GM12878 (cell line): ENCODE measurements around the gene EEF2K. TPM values are rescaled to one million over a fixed set of nuclear protein-coding genes. Genes with fewer than 3 reads are reported as not detected.
"Not testable (repeated sequence)": the region's sequence is repeated elsewhere in the genome, so short reads cannot be mapped to it uniquely, and the experiment has no call there.

Experiments
- ATAC-seq: fragments of 200-7000 bp; cut with Tn5 transposase; 3 replicates; pipeline ENCODE4 v1.9.1; 2020; ENCODE audit warnings: mild to moderate bottlenecking, moderate library complexity
- BruUV-seq: library from RNA; stranded (reverse); fragments of 400-500 nt; replicated peaks from 2 replicates; lab custom pipeline; 2021; lab: Mats Ljungman, UMichigan
- CTCF ChIA-PET: fragments of 300-600 bp; sonication (Branson Sonifier 250); formaldehyde crosslinking; extraction: SDS; loops from one replicate; lab custom pipeline; 2021; ENCODE audit warnings: inconsistent platforms; lab: Yijun Ruan, JAX
- POLR2A ChIA-PET: fragments of 350-600 bp; formaldehyde crosslinking; extraction: SDS; loops from one replicate; lab custom pipeline; 2021; ENCODE audit warnings: inconsistent platforms; lab: Charles Lee
- RAD21 ChIA-PET: fragments of 300-600 bp; sonication (Branson Sonifier 250); formaldehyde crosslinking; loops from one replicate; lab custom pipeline; 2023; ENCODE audit warnings: antibody characterized with exemption; ENCODE audit not compliant: unreplicated experiment; lab: Charles Lee
- SMC1A ChIA-PET: fragments of 300-600 bp; sonication (Branson Sonifier 250); formaldehyde crosslinking; loops from one replicate; lab custom pipeline; 2023; ENCODE audit not compliant: unreplicated experiment, uncharacterized antibody; lab: Charles Lee
- DNase-seq: peaks from one replicate; pipeline ENCODE4 v3.0.0-alpha.2; 2011; ENCODE audit warnings: low read depth, low spot score
- FAIRE-seq: peaks from 3 replicates; lab custom pipeline; 2011; peaks lifted over from hg19 to GRCh38; lab: Jason Lieb, UNC
- H2AFZ ChIP-seq: 2 replicates; pipeline ENCODE4 v1.6.0; 2011; ENCODE audit warnings: low read depth, low read length, control low read depth; ENCODE audit not compliant: control insufficient read depth
- H3K27ac ChIP-seq: 2 replicates; pipeline ENCODE4 v1.5.1; 2011; ENCODE audit warnings: control low read depth; ENCODE audit not compliant: control insufficient read depth, insufficient read depth
- H3K27me3 ChIP-seq, 2 experiments: replicated peaks in 1 of 2; 2 replicates each; pipeline versions ENCODE4 v1.6.0 to v1.6.1; 2011; ENCODE audit warnings: low read length in 1 of 2; ENCODE audit not compliant: control insufficient read depth in 2 of 2, insufficient read depth in 2 of 2
- H3K36me3 ChIP-seq, 2 experiments: 2 replicates each; pipeline ENCODE4 v1.5.1; 2011; ENCODE audit warnings: low read length in 1 of 2; ENCODE audit not compliant: control insufficient read depth in 2 of 2, insufficient read depth in 2 of 2
- H3K4me1 ChIP-seq: 2 replicates; pipeline ENCODE4 v1.6.1; 2011; ENCODE audit warnings: mild to moderate bottlenecking, low read length, moderate library complexity, mixed read lengths; ENCODE audit not compliant: control insufficient read depth, insufficient read depth
- H3K4me2 ChIP-seq: 2 replicates; pipeline ENCODE4 v1.6.0; 2011; ENCODE audit warnings: control low read depth; ENCODE audit not compliant: control insufficient read depth, insufficient read depth
- H3K4me3 ChIP-seq: fragments of 200-600 bp; sonication (generic); 2 replicates; pipeline ENCODE4 v1.5.1; 2016
- H3K79me2 ChIP-seq: 2 replicates; pipeline ENCODE4 v1.6.0; 2011; ENCODE audit warnings: low read length; ENCODE audit not compliant: control insufficient read depth, insufficient read depth
- H3K9ac ChIP-seq: 2 replicates; pipeline ENCODE4 v1.8.0; 2011; ENCODE audit warnings: low read length, control low read depth, mixed read lengths; ENCODE audit not compliant: control insufficient read depth, insufficient read depth
- H3K9me3 ChIP-seq: replicated peaks from 3 replicates; pipeline ENCODE4 v1.5.1; 2011; ENCODE audit warnings: mild to moderate bottlenecking, low read length; ENCODE audit not compliant: control insufficient read depth, insufficient read depth
- H4K20me1 ChIP-seq: 2 replicates; pipeline ENCODE4 v1.6.0; 2011; ENCODE audit not compliant: control insufficient read depth, insufficient read depth
- CEBPB ChIP-seq, 2 experiments: fragments of 150-350 bp in 1 of 2; IDR thresholded peaks; 2 replicates each; pipeline ENCODE4 v1.6.1; 2012 to 2014; ENCODE audit warnings: low read depth in 2 of 2, low read length in 2 of 2, borderline replicate concordance in 1 of 2, inconsistent platforms in 1 of 2
- EP300 ChIP-seq, 2 experiments: fragments of 150-350 bp in 1 of 2; IDR thresholded peaks; 2 replicates each; pipeline ENCODE4 v1.6.1; 2011 to 2012; ENCODE audit warnings: low read depth in 2 of 2, low read length in 2 of 2, borderline replicate concordance in 1 of 2, improper control_type of control experiment in 1 of 2, inconsistent platforms in 1 of 2; ENCODE audit not compliant: control insufficient read depth in 1 of 2
- HDGF ChIP-seq: fragments of 450-650 bp; IDR thresholded peaks from 2 replicates; pipeline ENCODE4 v1.6.1; 2016; ENCODE audit warnings: antibody characterized with exemption
- MEF2A ChIP-seq: IDR thresholded peaks from 2 replicates; pipeline ENCODE4 v1.6.1; 2011; ENCODE audit warnings: low read depth, mild to moderate bottlenecking, low read length, moderate library complexity; ENCODE audit not compliant: insufficient read depth
- MTA3 ChIP-seq: IDR thresholded peaks from 2 replicates; pipeline ENCODE4 v1.6.1; 2012; ENCODE audit warnings: low read length, inconsistent platforms, borderline replicate concordance
- MXI1 ChIP-seq: fragments of 150-350 bp; IDR thresholded peaks from 2 replicates; pipeline ENCODE4 v1.6.1; 2011; ENCODE audit warnings: low read depth, mild to moderate bottlenecking, inconsistent platforms, low read length, improper control_type of control experiment
- NR2C2 ChIP-seq: IDR thresholded peaks from 2 replicates; pipeline ENCODE4 v1.6.1; 2011; ENCODE audit warnings: borderline replicate concordance, low read depth; ENCODE audit not compliant: control insufficient read depth, insufficient read length
- RCOR1 ChIP-seq: conservative IDR thresholded peaks from 2 replicates; pipeline ENCODE4 v1.6.1; 2012; ENCODE audit warnings: low read depth, low read length, improper control_type of control experiment
- RFX5 ChIP-seq: IDR thresholded peaks from 2 replicates; pipeline ENCODE4 v1.6.1; 2011; ENCODE audit warnings: low read depth, low read length, improper control_type of control experiment
- SIX5 ChIP-seq: IDR thresholded peaks from 2 replicates; pipeline ENCODE4 v1.6.1; 2011; ENCODE audit warnings: mild to moderate bottlenecking, low read depth, low read length, moderate library complexity; ENCODE audit not compliant: severe bottlenecking
- STAT1 ChIP-seq: fragments of 450-650 bp; conservative IDR thresholded peaks from 2 replicates; pipeline ENCODE4 v1.6.1; 2014; ENCODE audit warnings: antibody characterized with exemption, mild to moderate bottlenecking
- YBX1 ChIP-seq: fragments of 450-650 bp; IDR thresholded peaks from 2 replicates; pipeline ENCODE4 v1.6.1; 2016; ENCODE audit warnings: antibody characterized with exemption
- ZNF384 ChIP-seq: IDR thresholded peaks from 2 replicates; pipeline ENCODE4 v1.6.1; 2012; ENCODE audit warnings: low read depth, mild to moderate bottlenecking, low read length, improper control_type of control experiment, borderline replicate concordance
- WGBS: methylation state at CpG from one replicate; pipeline ENCODE4 v1.1.6; 2016; ENCODE audit warnings: low lambda C conversion rate; ENCODE audit not compliant: insufficient replicate concordance, insufficient coverage; ENCODE audit errors: missing lambda C conversion rate; 5-methylcytosine and 5-hydroxymethylcytosine counted together
- in situ Hi-C: fragments of 300-500 bp; cut with MboI; formaldehyde crosslinking; loops from 9 replicates; pipeline ENCODE4 v1.14.3; 2018; ENCODE audit warnings: mixed read lengths
- intact Hi-C: fragments of 100-400 bp; cut with micrococcal nuclease; formaldehyde crosslinking; loops from one replicate; pipeline ENCODE4 v1.14.2; 2022; ENCODE audit not compliant: unreplicated experiment
- polyA plus RNA-seq, 11 experiments: library from polyadenylated mRNA; depleted of rRNA in 4 of 11; unstranded in 6 of 11; stranded (reverse) in 5 of 11; fragments of >200 nt; fragmentation: Nextera tagmentation in 4 of 11; fragmentation: Illumina TruSeq in 1 of 11; extraction: Ambion mirVana in 4 of 11; extraction: Trizol in 1 of 11; gene quantifications; 1 replicate in 1 of 11; 2 replicates in 10 of 11; pipeline versions ENCODE4 v1.2.1 to v1.2.3, GENCODE V29; 2011 to 2016; ENCODE audit warnings: inconsistent platforms in 2 of 11, missing spikeins in 2 of 11, low read depth in 1 of 11
- total RNA-seq, 4 experiments: library from RNA; depleted of rRNA in 3 of 4; stranded (reverse); fragments of >200 nt in 3 of 4; fragmentation: Illumina TruSeq in 1 of 4; extraction: Trizol in 1 of 4; gene quantifications; 2 replicates each; pipeline versions ENCODE4 v1.2.1 to v1.2.3, GENCODE V29; 2013 to 2021

EEF2K gene
- total and polyA plus RNA-seq, 10 of the 15 experiments (the other 5 are each of a cell fraction or from before 2014, with no cell fraction given) = 2.0 to 29.6 (median 12.2) TPM

DNA sequence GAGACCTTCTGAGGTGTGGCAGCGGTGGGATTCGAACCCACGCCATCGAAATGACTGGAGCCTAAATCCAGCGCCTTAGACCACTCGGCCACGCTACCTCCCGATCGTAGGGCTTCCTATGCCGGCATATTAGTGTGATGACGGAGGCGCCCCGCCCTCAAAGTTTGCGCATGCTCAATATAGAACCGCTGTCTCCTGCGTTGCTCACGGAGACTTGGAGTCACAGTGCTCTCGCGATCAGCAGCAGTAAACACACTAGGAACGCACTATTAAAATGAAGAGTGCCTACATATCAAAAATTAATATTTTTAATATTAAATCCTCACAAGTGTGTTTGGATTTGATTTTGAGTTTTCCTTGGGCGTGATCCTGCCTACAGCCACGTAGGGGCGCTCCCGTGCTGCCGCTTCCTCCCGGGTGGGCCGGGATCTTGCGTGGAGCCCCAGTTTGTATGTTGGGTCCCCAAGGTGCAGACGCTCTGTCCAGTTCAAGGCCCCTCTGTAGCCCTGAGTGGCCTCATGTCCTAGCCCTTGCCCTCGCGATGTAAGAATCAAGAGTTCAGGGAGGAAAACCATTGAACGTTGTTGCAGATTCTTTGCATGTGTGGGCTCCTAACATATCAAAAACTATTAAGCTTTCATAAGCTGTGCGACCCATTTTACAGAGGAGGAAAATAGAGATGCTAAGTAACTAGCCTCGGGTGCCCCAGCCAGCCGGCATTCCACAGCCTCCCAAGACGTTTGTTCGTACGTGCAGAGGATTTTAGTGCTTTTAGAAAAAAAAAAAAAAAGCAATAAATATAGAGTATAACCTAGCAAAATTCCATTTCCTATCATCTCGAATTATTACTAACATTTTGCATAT, 10.2 kb upstream of the EEF2K start (continued):
- TF ChIP-seq MTA3 (no peak), RFX5 (no peak), HDGF (no peak), YBX1 (no peak), CEBPB (IDR thresholded peaks at IDR 0.05; ENCODE audit: borderline replicate concordance in 1 of 2, low read depth in 2 of 2, low read length in 2 of 2) (0 out of 4 replicates have a peak, but pooled peaks of 1 of the 2 experiments have one; percentile 2), MXI1 (0 out of 2 replicates have a peak, but pooled peaks have one; percentile 61), STAT1 (no peak; the same call in 1 of the 2 replicates), EP300 (IDR thresholded peaks at IDR 0.05; ENCODE audit: borderline replicate concordance in 1 of 2, control insufficient read depth in 1 of 2, low read depth in 2 of 2, low read length in 2 of 2) (peak in 1 of 2 experiments; percentile 70; a peak in 1 of 4 replicates), SIX5 (no peak), NR2C2 (no peak), RCOR1 (no peak), ZNF384 (no peak), MEF2A (peak; percentile 69)

DNA sequence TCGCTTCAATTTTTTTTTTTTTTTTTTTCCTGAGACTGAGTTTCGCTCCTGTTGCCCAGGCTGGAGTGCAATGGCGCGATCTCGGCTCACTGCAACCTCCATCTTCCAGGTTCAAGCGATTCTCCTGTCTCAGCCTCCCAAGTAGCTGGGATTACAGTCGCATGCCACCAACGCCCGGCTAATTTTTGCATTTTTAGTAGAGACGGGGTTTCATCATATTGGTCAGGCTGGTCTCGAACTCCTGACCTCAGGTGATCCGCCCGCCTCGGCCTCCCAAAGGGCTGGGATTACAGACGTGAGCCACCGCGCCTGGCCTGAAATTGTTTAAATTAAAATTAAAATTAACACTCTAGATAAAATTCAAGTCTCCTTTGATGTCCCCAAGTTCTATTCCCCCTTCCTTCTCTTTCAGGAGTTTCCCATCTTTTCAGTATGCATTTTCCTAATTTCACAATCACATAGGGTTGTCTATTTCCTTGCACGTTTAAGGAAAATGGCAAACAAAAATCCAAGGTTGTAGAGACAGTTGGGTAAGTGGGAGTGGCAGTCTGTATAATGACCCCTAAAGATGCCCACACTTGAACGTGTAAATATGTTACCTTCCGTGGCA, 9.4 kb upstream of the EEF2K start:
- H3K27me3 ChIP-seq, DNase-seq, H3K9ac ChIP-seq, H3K79me2 ChIP-seq, BruUV-seq, H3K9me3 ChIP-seq, ATAC-seq, FAIRE-seq, H3K27ac ChIP-seq, H3K36me3 ChIP-seq, H4K20me1 ChIP-seq, H2AFZ ChIP-seq: not testable (repeated sequence)
- WGBS = 13% methylated on average over 16 of the region's 20 CpGs
- ChIA-PET RAD21 (interaction anchor here (0.6 to 6.8 kb wide), 8 partner anchors 10 to 1214 kb away, joined by 3 to 74 read pairs (median 4); partner anchors contain the start of genes EEF2K and POLR3E), CTCF (interaction anchor here (0.6 to 7.8 kb wide), 11 partner anchors 9 to 183 kb away, joined by 3 to 132 read pairs (median 4); partner anchors contain the start of genes EEF2K and POLR3E), SMC1A (interaction anchor here (2.7 to 9.0 kb wide), 4 partner anchors 8 to 101 kb away, joined by 16 to 86 read pairs (median 22); partner anchors contain the start of genes EEF2K and POLR3E), POLR2A (interaction anchor here (2.6 to 6.0 kb wide), 2 partner anchors 10 to 101 kb away, joined by 21 to 104 read pairs; partner anchors contain the start of genes EEF2K and POLR3E)
- H3K4me2 ChIP-seq = peak overlapping the region; percentile 84
- in situ Hi-C loops = loop anchor here (5.0 kb wide), 1 partner anchor 101 kb away; the partner anchor contains the start of gene POLR3E
- H3K4me3 ChIP-seq = peak overlapping the region; percentile 89; the same call in 1 of the 2 replicates
- intact Hi-C loops = loop anchor here (2.0 kb wide), 1 partner anchor 44 kb away; no protein-coding TSS in a partner anchor
- H3K4me1 ChIP-seq = peaks cover 41% of the 10 kb centered on the region
